ENCODE measurements around the gene C6orf132.

GRCh38 chr6:42101186-42101657 is 41.2 kb downstream of the C6orf132 start:
- TF ChIP-seq POLR2AphosphoS5 (IDR thresholded peaks at IDR 0.05): peak in 1 of 3 donors; percentile 34
- TF ChIP-seq CTCF (IDR thresholded peaks at IDR 0.05): no peak
